ENCODE results near the gene MRTFA. TPM values are rescaled to one million over a fixed set of nuclear protein-coding genes. Genes with fewer than 3 reads are reported as not detected.

The MRTFA gene
- total RNA-seq, 2 experiments from 2014 or later: 47.7 to 66.9 TPM

- TF ChIP-seq EZH2phosphoT487 (IDR thresholded peaks at IDR 0.05; ENCODE audit: borderline replicate concordance, low read depth, low read length) (no peak), CTCF (conservative IDR thresholded peaks at IDR 0.05; ENCODE audit: low read length) (0 out of 2 replicates have a peak, but pooled peaks have one; percentile 14)
- ChIA-PET CTCF (ENCODE audit: unreplicated experiment) (no interaction called here), POLR2A (no interaction called here)
- H3K27ac ChIP-seq (ENCODE audit: low read depth, low read length, poor library complexity, severe bottlenecking): no peak overlapping the region
- BruUV-seq (replicated peaks): no TSS peak
- peaks cover 5% of the 10 kb centered on the region; the same call in 1 of the 2 replicates for H3K79me2 ChIP-seq (ENCODE audit: insufficient read depth, low read depth, low read length)
- H3K9me2 ChIP-seq (ENCODE audit: insufficient read depth, low read length): no peaks in the 10 kb centered on the region
- H4K20me1 ChIP-seq (ENCODE audit: insufficient read depth, low read length): no peaks in the 10 kb centered on the region
- intact Hi-C loops (cut with micrococcal nuclease; ENCODE audit: unreplicated experiment): no loop called here
- H3K4me1 ChIP-seq (ENCODE audit: insufficient read depth, low read length, poor library complexity, severe bottlenecking): peaks cover 15% of the 10 kb centered on the region
- H3K4me3 ChIP-seq (ENCODE audit: low read depth, low read length, poor library complexity, severe bottlenecking): no peak overlapping the region
- H3K4me2 ChIP-seq (ENCODE audit: low read length): no peak overlapping the region
- no peak for DNase-seq (ENCODE audit: low spot score)
- no peak overlapping the region for H2AFZ ChIP-seq (ENCODE audit: low read length)
- no peaks in the 10 kb centered on the region for H3K36me3 ChIP-seq (ENCODE audit: insufficient read depth, low read length)
- no peaks in the 10 kb centered on the region for H3K9me3 ChIP-seq (ENCODE audit: low read length)
Measured at GRCh38 chr22:40654522-40655167, 18.1 kb upstream of the MRTFA start.

GRCh38 chr22:40653361-40653760, 16.8 kb upstream of the MRTFA start:
- CTCF ChIA-PET (ENCODE audit: unreplicated experiment): no interaction called here
- POLR2A ChIA-PET: interaction anchor here (0.7 kb wide), 2 partner anchors 141 to 185 kb away, joined by 4 to 5 read pairs; no protein-coding TSS in a partner anchor
- intact Hi-C loops (cut with micrococcal nuclease; ENCODE audit: unreplicated experiment): loop anchor here (2.0 kb wide), 1 partner anchor 245 kb away; no protein-coding TSS in a partner anchor

More at GRCh38 chr22:40653361-40653760, 16.8 kb upstream of the MRTFA start:
- H2AFZ ChIP-seq (ENCODE audit: low read length): no peak overlapping the region
- TF ChIP-seq CTCF (conservative IDR thresholded peaks at IDR 0.05; ENCODE audit: low read length) (no peak), EZH2phosphoT487 (IDR thresholded peaks at IDR 0.05; ENCODE audit: borderline replicate concordance, low read depth, low read length) (no peak)
- no peaks in the 10 kb centered on the region for H3K9me3 ChIP-seq (ENCODE audit: low read length)
- no TSS peak for BruUV-seq (replicated peaks)
- peaks cover 5% of the 10 kb centered on the region; the same call in 1 of the 2 replicates for H3K79me2 ChIP-seq (ENCODE audit: insufficient read depth, low read depth, low read length)
- H4K20me1 ChIP-seq (ENCODE audit: insufficient read depth, low read length): no peaks in the 10 kb centered on the region
- H3K27ac ChIP-seq (ENCODE audit: low read depth, low read length, poor library complexity, severe bottlenecking): no peak overlapping the region
- no peak for DNase-seq (ENCODE audit: low spot score)
- peak overlapping the region; percentile 74; the same call in 1 of the 2 replicates for H3K4me2 ChIP-seq (ENCODE audit: low read length)
- H3K4me1 ChIP-seq (ENCODE audit: insufficient read depth, low read length, poor library complexity, severe bottlenecking): peaks cover 19% of the 10 kb centered on the region
- no peaks in the 10 kb centered on the region for H3K36me3 ChIP-seq (ENCODE audit: insufficient read depth, low read length)
- H3K4me3 ChIP-seq (ENCODE audit: low read depth, low read length, poor library complexity, severe bottlenecking): no peak overlapping the region
- H3K9me2 ChIP-seq (ENCODE audit: insufficient read depth, low read length): no peaks in the 10 kb centered on the region
